Calu3 (cell line): Measurements from ENCODE around the gene SDCBP2. TPM values are rescaled to one million over a fixed set of nuclear protein-coding genes. Genes with fewer than 3 reads are reported as not detected.

Experiments
- BruUV-seq: library from RNA; stranded (reverse); fragments of 400-500 nt; replicated peaks from 2 replicates; lab custom pipeline; 2021; lab: Mats Ljungman, UMichigan
- CTCF ChIA-PET: fragments of 300-600 bp; sonication (Branson Sonifier 250); formaldehyde crosslinking; loops from one replicate; lab custom pipeline; 2022; ENCODE audit warnings: antibody characterized with exemption; lab: Charles Lee
- DNase-seq: peaks from one replicate; pipeline ENCODE4 v3.0.0; 2022
- H3K27ac Mint-ChIP-seq: one replicate; pipeline ENCODE4 v1.8.0; 2022; ENCODE audit warnings: mixed read lengths; ENCODE audit not compliant: unreplicated experiment
- H3K27me3 Mint-ChIP-seq: one replicate; pipeline ENCODE4 v1.8.0; 2022; ENCODE audit warnings: mixed read lengths; ENCODE audit not compliant: unreplicated experiment
- H3K36me3 Mint-ChIP-seq: one replicate; pipeline ENCODE4 v1.8.0; 2022; ENCODE audit warnings: mild to moderate bottlenecking, moderate library complexity, mixed read lengths; ENCODE audit not compliant: insufficient read depth, unreplicated experiment
- H3K4me1 Mint-ChIP-seq: one replicate; pipeline ENCODE4 v1.8.0; 2022; ENCODE audit warnings: mild to moderate bottlenecking, low read depth, mixed read lengths; ENCODE audit not compliant: unreplicated experiment
- H3K4me3 Mint-ChIP-seq: one replicate; pipeline ENCODE4 v1.8.0; 2022; ENCODE audit warnings: mild to moderate bottlenecking, low read depth, moderate library complexity, mixed read lengths; ENCODE audit not compliant: unreplicated experiment
- H3K9me3 Mint-ChIP-seq: one replicate; pipeline ENCODE4 v1.8.0; 2022; ENCODE audit warnings: low read depth, mixed read lengths; ENCODE audit not compliant: unreplicated experiment
- intact Hi-C: fragments of 100-400 bp; cut with micrococcal nuclease; formaldehyde crosslinking; loops from one replicate; pipeline ENCODE4 v1.10.0; 2022; ENCODE audit not compliant: unreplicated experiment
- total RNA-seq: library from RNA; stranded (reverse); gene quantifications from 2 replicates; pipeline ENCODE4 v1.2.3, GENCODE V29; 2022
- TF ChIP-seq, protein P1 (sequence below): fragments of 200-600 bp; IDR thresholded peaks from one replicate; pipeline ENCODE4 v1.8.0; 2022; ENCODE audit warnings: antibody characterized with exemption; ENCODE audit not compliant: unreplicated experiment

SDCBP2 gene
- total RNA-seq, 1 experiment from 2014 or later: 8.2 TPM

DNA sequence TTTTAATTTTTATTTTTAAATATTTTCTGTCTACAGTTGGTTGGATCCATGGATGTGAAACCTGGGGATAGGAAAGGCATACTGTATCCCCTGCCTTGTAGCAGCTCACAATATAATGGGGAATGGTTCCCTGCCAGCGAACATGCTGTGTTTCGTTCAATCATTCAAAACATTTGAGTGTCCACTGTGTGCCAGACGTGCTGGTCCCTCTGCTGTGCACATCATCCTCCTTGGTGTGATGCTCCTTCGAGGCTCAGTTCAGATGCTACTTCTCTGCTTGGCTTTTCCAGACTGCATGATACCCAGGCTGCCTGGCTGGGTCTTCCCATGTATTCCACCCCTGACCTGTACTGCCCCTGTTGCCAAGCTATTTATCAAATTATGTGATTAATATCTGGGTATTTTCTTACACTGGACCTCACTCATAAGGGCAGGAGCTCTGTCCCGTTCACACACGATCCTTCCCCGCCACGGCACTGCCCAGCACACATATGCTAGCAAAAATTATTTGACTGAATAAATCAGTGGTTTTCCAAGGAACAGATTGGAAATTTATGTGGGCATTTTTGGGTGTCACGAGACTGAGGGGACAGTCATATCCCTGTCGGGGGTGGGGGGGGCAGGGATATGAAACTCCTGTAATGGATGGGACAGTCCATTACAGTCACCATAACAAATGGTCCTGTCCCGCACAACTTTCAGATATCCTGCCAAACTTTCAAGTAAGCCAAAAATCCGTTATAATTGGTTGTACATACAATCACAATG lies 4.9 kb downstream of the SDCBP2 start:
- Mint-ChIP-seq H3K27ac (no peak overlapping the region), H3K4me1 (peaks cover under 1% of the 10 kb centered on the region), H3K36me3 (peaks cover 9% of the 10 kb centered on the region), H3K9me3 (no peaks in the 10 kb centered on the region), H3K27me3 (no peaks in the 10 kb centered on the region), H3K4me3 (no peak overlapping the region)
- TF ChIP-seq, protein P1, sequence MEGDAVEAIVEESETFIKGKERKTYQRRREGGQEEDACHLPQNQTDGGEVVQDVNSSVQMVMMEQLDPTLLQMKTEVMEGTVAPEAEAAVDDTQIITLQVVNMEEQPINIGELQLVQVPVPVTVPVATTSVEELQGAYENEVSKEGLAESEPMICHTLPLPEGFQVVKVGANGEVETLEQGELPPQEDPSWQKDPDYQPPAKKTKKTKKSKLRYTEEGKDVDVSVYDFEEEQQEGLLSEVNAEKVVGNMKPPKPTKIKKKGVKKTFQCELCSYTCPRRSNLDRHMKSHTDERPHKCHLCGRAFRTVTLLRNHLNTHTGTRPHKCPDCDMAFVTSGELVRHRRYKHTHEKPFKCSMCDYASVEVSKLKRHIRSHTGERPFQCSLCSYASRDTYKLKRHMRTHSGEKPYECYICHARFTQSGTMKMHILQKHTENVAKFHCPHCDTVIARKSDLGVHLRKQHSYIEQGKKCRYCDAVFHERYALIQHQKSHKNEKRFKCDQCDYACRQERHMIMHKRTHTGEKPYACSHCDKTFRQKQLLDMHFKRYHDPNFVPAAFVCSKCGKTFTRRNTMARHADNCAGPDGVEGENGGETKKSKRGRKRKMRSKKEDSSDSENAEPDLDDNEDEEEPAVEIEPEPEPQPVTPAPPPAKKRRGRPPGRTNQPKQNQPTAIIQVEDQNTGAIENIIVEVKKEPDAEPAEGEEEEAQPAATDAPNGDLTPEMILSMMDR: no peak
- intact Hi-C loops: no loop called here
- no peak for DNase-seq
- CTCF ChIA-PET: interaction anchor here (0.7 to 1.3 kb wide), 2 partner anchors 143 to 186 kb away, joined by 3 to 7 read pairs; partner anchors contain the start of gene NSFL1C
- BruUV-seq: no TSS peak

DNA sequence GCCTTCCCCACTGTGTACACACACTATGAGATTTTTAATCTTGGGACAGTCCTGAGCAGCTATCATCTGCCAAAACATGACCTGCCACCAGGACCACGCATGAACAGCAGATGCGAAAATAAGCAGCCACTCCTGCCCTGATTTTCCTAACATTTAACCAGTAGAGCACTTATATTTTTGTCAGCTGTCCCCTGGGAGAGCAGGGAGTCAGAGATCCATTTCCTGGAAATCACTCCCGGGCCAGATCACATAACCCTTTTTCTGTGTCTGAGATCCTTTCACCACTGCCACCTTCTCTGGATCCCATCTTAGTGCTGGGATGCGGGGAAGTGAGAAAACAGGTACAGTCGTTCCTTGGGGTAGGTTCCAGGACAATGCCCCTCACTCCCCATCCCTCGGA lies 5.7 kb downstream of the SDCBP2 start:
- CTCF ChIA-PET: no interaction called here
- Mint-ChIP-seq H3K27ac (no peak overlapping the region), H3K36me3 (peaks cover 9% of the 10 kb centered on the region), H3K4me3 (no peak overlapping the region), H3K27me3 (no peaks in the 10 kb centered on the region), H3K4me1 (no peaks in the 10 kb centered on the region), H3K9me3 (no peaks in the 10 kb centered on the region)
- intact Hi-C loops: no loop called here
- TF ChIP-seq, protein P1: no peak
- BruUV-seq: no TSS peak
- DNase-seq: no peak

DNA sequence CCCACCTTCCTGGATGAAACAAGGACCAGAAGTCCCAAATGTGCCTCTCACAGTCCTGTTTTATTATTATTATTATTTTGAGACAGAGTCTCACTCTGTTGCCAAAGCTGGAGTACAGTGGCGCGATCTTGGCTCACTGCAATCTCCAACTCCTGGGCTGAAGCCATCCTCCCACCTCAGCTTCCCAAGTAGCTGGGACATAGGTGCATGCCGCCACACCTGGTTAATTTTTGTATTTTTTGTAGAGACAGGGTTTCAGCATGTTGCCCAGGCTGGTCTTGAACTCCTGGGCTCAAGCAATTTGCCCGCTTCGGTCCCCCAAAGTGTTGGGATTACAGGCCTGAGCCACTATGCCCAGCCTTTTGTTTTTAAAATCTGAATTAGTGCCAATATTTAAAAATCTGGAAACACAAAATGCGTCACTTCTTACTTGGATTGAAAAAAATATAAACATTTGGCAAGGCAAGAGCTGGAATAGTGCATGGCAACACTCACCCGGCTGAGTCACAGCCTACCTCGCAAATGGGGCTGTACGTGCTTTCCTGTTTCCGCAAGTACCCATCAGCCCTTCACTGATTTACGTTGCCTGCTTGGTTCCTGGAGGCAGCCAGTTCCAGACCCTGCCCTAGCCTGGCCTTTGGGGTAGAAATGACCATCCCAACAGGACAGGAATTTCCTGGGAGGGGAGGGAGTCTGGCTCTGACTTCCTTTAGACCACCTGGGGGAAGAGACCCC lies 6.3 kb downstream of the SDCBP2 start:
- Mint-ChIP-seq H3K4me3 (no peak overlapping the region), H3K4me1 (no peaks in the 10 kb centered on the region), H3K36me3 (peaks cover 3% of the 10 kb centered on the region), H3K27ac (no peak overlapping the region), H3K27me3 (no peaks in the 10 kb centered on the region), H3K9me3 (no peaks in the 10 kb centered on the region)
- no TSS peak for BruUV-seq
- TF ChIP-seq, protein P1: no peak
- DNase-seq: no peak
- CTCF ChIA-PET: no interaction called here
- intact Hi-C loops: no loop called here

DNA sequence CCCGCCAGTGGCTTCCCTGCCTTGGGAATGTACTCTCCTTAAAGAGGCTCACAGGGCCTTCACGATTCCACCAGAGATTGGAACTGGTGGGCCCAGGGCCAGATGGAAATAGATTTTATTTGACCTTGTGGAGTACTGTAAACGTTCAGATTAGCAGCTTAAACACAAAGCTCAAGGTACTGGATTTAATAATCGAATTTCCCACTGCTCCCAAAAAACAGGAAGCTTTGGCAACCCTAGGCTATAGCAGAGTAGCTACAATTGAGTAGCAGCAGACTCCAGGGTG lies 7.3 kb downstream of the SDCBP2 start:
- Mint-ChIP-seq H3K27me3 (no peaks in the 10 kb centered on the region), H3K4me3 (no peak overlapping the region), H3K4me1 (no peaks in the 10 kb centered on the region), H3K27ac (no peak overlapping the region), H3K9me3 (no peaks in the 10 kb centered on the region), H3K36me3 (peaks cover 3% of the 10 kb centered on the region)
- intact Hi-C loops: no loop called here
- CTCF ChIA-PET: no interaction called here
- no TSS peak for BruUV-seq
- TF ChIP-seq, protein P1: no peak
- DNase-seq: no peak
